ENCODE measurements around the gene MOB3A.
"Not testable (repeated sequence)": the region's sequence is repeated elsewhere in the genome, so short reads cannot be mapped to it uniquely, and the experiment has no call there.

Gene MOB3A

DNA sequence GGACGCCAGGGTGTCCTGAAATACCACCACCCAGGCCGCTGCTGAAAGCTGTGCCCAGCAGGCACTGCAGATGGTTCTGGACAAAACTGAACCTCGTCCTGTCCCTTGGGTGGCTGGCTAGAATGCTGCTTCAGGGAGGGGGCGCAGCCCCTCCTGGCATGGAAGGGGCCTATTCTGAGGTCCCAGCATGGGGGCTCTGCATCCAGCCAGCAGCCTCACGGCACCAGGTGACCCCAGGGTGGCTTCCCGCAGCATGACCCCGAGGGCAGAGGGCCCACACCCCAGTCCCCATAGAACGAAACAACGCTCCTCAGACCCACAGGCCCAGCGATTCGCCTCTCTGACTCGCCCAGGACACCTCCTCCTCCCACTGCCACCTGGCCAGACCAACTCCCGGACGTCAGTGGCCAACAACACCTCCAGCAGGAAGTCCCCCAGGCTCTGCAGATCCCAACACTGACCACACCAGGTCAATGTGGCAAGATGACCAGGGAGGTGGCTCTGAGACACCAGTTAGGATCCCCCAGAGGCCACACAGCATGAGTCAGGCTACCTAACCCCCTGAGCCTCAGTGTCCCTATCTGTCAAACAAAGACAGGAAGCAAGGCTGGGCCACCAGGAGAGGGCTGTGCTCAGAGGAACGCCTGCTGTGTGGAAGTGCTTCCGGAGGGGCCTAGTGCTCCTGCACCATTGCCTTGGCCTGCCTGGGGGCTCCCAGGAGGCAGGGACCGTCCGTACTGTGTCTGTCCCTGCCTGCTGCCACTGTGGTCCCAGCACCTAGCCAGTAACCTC is 51.2 kb downstream of the MOB3A start:
- no peak for DNase-seq

DNA sequence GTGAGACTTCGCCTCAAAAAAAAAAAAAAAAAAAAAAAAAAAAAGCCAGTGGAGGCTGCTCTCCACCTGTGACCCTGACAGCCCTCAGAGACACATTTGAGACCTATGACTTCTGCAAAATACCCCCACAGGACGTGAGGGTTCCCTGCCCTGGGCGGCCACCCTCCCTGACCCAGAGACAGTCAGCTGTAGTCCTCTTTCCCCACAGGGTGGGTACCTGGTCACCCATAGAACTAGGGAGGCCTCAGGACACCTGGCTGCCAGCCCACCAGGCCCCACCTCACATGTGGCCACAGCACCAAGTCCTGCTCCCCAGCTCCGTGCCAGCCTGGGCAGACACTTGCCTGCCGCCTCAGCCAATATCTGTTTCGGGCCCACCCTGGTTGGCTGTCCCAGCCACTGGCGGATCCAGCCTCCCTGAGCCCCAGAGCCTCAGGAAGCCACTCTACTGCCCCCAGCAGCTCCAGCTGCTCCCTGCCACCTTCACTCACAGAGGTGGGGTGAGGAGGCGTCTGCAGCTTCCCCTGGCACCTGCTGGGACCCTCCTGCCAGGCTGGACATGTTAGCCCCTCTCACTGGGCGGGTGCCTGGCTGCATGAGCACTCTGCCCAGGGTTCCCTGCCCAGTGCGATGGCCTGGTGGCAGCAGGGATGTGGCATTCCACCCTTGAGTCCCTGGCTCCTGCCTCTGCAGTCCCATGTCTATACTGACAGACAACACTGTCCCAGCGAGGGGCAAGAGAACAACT is 52.0 kb downstream of the MOB3A start:
- DNase-seq = no peak

- no peak for DNase-seq
Observed at GRCh38 chr19:2043251-2043641, 52.9 kb downstream of the MOB3A start.

DNA sequence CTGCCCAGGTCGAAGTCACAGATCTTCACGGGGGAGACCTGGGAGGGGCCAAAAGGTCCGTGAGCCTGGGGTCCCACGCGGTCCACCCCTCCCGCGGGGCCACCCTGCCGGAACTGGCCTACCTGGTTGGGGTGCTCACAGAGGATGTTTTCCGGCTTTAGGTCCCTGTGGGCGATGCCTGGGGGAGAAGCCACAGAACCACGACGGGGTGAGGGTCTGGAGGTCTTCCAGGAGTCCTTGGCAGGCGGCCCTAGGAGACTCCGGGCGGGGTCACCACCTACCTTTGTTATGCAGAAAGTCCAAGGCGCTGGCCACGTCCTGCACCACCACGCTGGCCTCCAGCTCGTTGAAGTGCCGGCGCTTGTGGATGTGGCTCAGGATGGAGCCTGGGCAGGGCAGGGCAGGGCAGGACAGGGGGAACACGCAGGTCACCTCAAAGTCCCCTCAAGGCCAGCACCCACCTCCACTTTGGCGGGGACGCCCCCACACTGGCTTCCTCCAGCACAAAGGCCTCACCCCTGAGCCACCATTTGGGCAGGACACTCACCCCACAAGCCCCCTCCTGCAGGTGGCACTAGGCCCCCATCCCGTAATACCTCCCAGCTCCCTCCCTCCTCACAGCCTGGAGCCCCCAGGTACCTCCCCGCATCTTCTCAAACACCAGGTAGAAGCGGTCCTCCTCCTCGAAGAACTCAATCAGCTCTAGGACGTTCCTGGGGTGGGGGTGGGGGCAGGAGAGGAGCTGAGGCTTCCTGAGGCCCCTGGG is 53.5 kb downstream of the MOB3A start:
- DNase-seq = no peak

DNA sequence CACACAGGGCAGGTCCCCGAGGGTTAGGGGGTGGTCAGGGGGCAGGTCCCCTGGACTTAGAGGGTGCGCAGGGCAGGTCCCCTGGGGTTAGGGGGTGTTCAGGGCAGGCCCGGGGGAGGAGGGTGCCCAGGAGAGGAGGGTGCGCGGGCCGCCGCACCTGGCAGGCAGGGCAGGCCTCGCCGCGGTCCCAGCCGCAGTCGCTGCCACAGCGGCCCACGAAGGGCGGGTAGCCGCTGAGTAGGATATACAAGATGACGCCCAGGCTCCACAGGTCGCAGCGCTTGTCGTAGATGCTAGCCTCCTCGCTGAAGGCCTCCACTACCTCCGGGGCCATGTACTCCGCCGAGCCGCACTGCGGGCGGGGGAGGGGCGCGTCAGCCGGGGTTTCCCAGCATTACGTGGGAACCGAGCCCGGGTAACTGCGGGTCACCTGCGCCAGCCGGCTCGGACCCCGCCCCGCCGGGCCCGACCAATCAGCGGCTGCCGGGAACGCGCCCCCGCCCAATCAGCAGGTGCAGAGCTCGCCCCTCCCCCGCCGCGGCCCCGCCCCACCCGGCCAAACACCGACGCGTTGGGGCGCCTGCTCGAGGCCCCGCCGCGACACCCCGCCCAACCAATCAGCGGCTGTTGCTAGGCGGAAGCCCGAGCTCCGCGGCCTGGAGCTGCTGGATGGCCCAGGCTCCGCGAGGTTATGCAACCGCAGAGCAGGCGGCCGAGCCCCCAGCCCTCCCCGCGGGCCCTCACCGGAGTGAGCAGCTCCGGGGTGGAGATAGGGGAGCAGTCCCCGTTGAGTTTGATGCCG is 54.2 kb downstream of the MOB3A start:
- peak; percentile 99 for DNase-seq

DNA sequence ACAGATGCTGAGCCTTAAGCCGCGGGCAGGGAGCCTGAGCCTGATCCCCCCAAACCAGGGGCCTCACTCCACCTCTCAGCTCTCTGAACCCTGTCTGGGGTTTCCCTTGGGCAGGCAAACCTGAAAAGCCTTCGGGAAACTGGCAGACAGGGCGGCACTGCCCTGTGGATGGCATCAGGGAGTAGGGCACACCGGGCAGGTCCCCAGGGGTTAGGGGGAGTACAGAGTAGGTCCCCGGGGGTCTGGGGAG is 54.8 kb downstream of the MOB3A start:
- DNase-seq = no peak

DNA sequence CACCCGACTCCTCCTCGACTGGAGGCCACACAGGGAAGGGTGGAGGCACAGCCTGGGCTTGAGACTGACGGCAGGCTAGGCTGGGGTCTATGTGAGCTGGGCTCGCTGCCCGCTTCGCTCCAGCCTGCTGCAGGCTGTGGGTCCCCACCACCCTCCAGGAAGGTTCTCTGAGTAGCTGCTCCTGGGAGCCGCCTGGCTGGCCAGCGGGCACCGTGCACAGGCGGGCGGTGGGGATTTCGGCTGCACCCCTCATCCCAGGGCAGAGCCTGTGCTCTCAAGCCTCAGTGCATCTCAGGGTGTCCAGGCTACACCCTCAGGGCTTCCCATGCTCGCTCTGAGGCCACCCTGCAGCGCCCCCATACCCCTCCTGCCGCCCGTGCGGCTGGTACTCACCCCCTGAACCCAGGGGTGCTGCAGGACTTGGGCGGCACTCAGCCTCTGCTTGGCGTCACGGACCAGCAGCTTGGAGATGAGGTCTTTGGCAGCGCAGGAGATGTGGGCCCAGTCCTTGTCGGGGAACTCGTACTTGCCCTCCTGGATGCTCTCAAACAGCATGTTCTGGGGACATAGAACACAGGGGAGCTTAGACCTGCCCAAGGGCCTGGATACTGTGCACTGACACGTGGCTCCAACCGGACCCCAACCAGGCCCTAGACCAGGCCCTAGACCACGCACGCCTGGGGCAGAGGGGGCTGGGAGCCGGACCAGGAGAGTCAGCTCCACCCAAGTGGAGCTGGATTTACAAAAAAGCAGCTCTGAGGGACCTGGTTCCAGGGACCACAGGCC is 55.3 kb downstream of the MOB3A start:
- DNase-seq = no peak

GRCh38 chr19:2039959-2040646 is 56.0 kb downstream of the MOB3A start:
- DNase-seq = no peak

DNA sequence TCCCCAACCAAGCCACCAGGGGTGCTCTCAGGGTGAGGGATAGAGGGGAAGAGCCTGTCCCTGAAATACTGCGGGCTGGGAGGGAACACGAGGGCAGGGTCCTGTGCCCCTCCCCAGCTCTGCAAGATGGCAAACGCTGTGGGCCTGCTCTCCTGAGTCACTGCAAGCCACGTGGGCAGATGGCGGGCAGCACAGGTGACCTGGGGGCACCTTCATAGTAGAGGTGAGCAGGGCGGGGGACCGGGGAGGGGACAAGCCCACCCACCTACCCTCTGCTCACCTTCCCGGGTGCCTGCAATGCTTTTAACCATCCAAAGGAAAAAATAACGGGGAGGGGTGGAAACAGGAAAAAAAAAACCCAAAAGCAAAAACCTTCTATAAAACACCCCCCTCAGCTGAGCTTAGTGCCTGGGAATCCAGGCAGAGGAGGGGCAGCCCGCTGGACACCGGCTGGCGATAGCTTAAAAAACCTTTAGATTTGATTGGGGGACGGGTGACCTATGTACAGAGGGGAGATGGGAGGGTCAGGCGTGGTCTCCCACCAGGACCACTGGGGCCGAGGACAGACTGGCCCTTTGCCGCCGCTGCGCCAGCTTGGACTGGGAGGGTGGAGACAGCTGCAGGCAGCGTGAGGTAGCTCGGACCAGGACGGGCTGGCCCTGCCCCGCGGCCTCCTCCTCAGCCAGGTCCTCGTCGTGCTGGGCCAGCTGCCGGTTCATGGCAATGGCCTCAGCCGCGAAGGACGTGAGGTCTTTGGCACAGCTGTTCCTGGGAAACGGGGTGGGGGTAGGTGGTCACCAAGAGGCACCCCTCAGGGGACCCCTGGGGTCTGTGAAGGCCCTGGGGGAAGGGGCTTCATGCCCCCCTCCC is 56.8 kb downstream of the MOB3A start:
- DNase-seq = no peak

DNA sequence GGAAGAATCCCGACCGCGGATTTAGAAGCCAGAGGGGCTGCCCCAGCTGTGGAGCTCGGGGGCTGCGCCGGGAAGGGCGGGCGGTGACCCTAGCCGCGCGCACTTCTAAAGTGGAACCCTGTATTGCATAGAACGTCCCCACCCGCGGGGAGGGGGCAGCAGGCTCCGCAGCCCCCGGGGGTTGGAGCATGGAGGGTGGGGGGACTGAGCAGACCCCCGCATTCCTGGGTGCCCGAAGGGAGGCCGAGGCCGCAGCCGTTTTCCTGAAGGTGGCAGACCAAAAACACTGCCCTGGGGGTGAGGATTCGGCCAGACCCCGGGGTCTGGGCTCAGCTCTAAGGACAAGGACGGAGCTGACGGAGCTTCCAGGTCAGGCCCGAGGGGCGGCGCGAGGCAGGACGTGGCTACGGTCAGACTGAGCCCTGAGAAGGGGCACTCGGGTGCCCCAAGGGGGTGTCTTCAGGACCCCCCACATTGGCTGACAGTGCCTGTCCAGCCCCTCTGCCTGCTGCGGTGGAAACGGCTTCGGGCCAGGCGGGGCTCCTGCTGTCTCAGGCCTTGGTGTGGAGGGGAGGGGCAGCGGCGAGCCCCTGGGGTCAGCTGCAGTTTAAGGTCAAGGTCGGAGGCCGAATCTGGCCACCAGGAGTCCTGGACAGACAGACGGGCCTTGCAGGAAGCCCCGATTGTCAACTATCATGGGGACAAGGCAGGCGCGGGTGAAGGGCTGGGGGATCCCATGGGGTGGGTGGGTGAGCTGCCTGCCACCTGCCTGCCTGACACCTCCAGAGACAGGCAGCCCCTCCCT is 57.6 kb downstream of the MOB3A start:
- no peak for DNase-seq

DNA sequence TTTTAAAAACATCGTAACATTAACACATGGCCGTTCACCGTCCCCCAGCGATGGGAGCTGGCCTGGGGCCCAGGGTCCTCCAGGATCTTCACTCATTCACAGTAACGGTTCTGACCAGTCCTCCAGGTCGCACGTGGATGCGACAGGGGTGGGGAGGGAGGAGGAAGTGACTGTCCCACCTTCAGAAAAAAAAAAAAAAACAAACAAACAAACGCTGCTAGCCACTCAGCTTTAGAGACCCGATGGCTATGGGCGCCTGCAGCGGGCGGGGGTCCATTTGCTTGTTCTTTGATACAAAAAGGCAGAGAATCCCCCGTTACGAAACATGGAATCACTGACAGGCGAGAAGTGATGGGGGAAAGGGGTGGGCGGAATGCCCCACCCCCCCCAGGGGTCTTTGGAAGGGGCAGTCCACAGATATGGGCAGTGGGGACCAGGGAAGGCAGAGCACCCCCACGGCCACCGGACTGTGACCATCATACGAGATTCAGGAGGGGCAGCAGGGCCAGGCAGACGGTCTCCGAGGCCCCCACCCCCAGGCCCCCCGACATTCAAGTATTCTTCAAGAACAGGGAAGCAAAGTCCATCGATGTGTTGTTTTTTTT is 58.4 kb downstream of the MOB3A start:
- no peak for DNase-seq

- DNase-seq = no peak
Observed at GRCh38 chr19:2036424-2036823, 59.7 kb downstream of the MOB3A start.

GRCh38 chr19:2035590-2035991 is 60.5 kb downstream of the MOB3A start:
- no peak for DNase-seq

DNA sequence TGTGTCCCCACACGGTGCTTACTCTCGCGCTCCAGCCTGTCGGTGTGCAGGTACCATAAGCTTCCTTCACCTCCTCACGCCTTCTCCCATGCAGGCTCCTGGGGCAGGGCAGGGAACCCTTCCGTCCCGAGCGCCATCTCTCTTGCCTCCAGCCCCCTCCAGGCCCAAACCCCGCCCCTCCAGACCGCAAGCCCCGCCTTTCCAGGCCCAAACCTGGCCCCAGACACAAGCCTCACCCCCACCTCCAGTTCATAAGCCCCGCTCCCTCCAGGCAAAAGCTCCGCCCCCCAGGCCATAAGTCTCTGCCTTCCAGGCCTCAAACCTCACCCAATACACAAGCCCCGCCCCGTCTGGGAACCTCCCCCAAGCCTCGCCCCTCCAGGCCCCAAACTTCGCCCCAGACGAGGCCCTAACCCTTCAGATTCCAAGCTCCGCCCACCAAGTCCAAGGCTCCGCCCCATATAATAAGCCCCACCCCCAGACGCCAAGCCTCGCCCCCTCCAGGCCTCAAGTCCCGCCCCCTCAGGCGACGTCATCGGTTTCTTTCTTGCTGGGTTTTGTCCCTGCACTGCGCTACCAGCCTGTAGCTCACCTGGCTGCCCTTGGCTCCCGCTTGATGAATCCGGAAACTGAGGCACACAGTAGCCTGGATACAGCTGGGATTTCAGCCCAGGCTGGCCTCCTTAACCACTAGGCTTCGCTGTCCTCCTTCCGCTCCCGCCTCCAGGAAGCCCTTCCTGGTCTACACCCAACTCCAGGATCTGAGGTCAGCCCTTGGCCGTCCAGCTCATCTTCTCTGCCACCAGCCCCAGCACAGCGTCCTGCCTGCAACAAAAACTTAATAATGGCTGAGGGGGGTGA is 61.2 kb downstream of the MOB3A start:
- DNase-seq = peak; percentile 71

- DNase-seq = not testable (repeated sequence)
Observed at GRCh38 chr19:2034253-2034652, 61.9 kb downstream of the MOB3A start.

- DNase-seq = no peak
Observed at GRCh38 chr19:2033825-2034159, 62.3 kb downstream of the MOB3A start.

DNA sequence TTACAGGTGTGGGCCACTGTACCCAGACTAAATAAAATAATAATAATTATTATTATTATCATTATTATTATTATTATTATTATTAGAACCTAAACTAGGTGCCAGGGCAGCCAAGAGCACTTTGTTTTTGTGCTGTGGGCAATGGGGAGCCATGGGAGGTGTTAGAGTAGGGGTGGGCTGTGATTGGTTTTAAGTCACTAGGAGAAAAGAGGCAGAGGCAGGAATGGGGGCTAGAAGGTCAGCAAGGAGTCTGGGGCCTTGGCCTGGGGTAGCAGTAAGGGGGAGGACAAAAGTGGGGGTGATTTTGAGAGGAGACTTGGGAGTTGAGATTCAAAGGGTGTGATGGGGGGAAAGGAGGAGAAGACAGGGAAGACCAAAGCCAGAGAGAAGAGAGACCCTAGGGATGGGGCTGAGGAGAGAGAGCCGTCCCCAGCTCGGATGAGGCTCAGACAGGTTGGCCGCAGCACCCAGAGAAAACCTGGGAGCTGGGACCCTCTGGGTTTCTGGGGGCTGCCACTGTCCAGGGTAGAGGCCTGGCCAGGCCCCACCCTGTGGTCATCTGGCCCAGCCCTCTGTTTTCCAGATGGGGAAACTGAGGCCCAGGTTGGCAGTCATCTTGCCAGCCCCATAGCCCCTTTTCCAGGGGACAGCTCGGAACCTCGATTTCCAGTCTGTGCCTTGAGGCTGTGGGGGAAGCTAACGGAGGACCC is 62.9 kb downstream of the MOB3A start:
- no peak for DNase-seq

Measured in effector CD8-positive, alpha-beta T cell (primary cell).